Transverse colon (tissue), 4 donors: ENCODE results near the gene B4GALT2. TPM values are rescaled to one million over a fixed set of nuclear protein-coding genes. Genes with fewer than 3 reads are reported as not detected.
A peak's percentile ranks its signal among the peaks of the same experiment; 100 is the strongest.

Experiments
- DNase-seq: peaks from one replicate; pipeline ENCODE4 v3.0.0-alpha.2; 2019
- H3K27ac ChIP-seq, 4 donors: fragments of 200-600 bp; sonication (generic); 2 replicates each; pipeline ENCODE4 v1.5.1; 2016 to 2018; ENCODE audit warnings: inconsistent platforms in 4 of 4
- H3K27me3 ChIP-seq: fragments of 200-600 bp; sonication (generic); 2 replicates; pipeline ENCODE4 v1.5.1; 2017; ENCODE audit warnings: inconsistent platforms
- H3K36me3 ChIP-seq, 4 donors: fragments of 200-600 bp; sonication (generic); 2 replicates each; pipeline ENCODE4 v1.5.1; 2017 to 2019; ENCODE audit warnings: inconsistent platforms in 4 of 4
- H3K4me1 ChIP-seq, 4 donors: fragments of 200-600 bp; sonication (generic); 2 replicates each; pipeline ENCODE4 v1.5.1; 2017 to 2020; ENCODE audit warnings: inconsistent platforms in 4 of 4
- H3K4me3 ChIP-seq, 4 donors: fragments of 200-600 bp; sonication (generic); 1 replicate in 1 of 4; 2 replicates in 3 of 4; pipeline versions ENCODE4 v1.5.1 to v1.6.1; 2017 to 2019; ENCODE audit warnings: inconsistent platforms in 4 of 4
- H3K9me3 ChIP-seq, 2 donors: fragments of 200-600 bp; sonication (generic); 2 replicates each; pipeline ENCODE4 v1.5.1; 2017 to 2019; ENCODE audit warnings: inconsistent platforms in 2 of 2
- EP300 ChIP-seq: sonication (generic); formaldehyde crosslinking; IDR thresholded peaks from one replicate; pipeline ENCODE4 v1.6.1; 2017; ENCODE audit warnings: antibody characterized with exemption, low read depth
- POLR2A ChIP-seq: fragments of 450-650 bp; IDR thresholded peaks from one replicate; pipeline ENCODE4 v1.6.1; 2016; ENCODE audit warnings: antibody characterized with exemption, mild to moderate bottlenecking, moderate library complexity
- POLR2AphosphoS5 ChIP-seq, 3 donors: sonication (generic); formaldehyde crosslinking; IDR thresholded peaks; one replicate each; pipeline ENCODE4 v1.6.1; 2016; ENCODE audit warnings: antibody characterized with exemption in 3 of 3
- WGBS, 2 donors: methylation state at CpG; one replicate each; pipeline ENCODE4 v1.1.5; 2018; ENCODE audit warnings: low coverage in 1 of 2; 5-methylcytosine and 5-hydroxymethylcytosine counted together
- in situ Hi-C, 4 donors: fragments of 200-750 bp; cut with MboI; loops; one replicate each; pipeline versions ENCODE4 v1.15.0 to v1.15.1; 2017; ENCODE audit warnings: low sequenced_read_pairs in 3 of 4, low pct_ligation_motif_present in 1 of 4, low pct_unique_long_range_greater_than_20kb in 1 of 4
- intact Hi-C: fragments of 100-400 bp; cut with DNase I; formaldehyde crosslinking; loops from one replicate; pipeline ENCODE4 v1.15.1; 2023; ENCODE audit warnings: low total_unique reads
- total RNA-seq, 4 donors: library from RNA; depleted of rRNA; stranded (reverse); fragments of >200 nt; gene quantifications; one replicate each; pipeline ENCODE4 v1.1.0, GENCODE V29; 2016
- TF ChIP-seq, protein P1 (sequence below), 5 experiments: fragments of 200-600 bp in 3 of 5; fragments of 450-650 bp in 2 of 5; sonication (generic) in 3 of 5; IDR thresholded peaks; 1 replicate in 2 of 5; 2 replicates in 3 of 5; pipeline ENCODE4 v1.5.1; 2016 to 2017; ENCODE audit warnings: antibody characterized with exemption in 5 of 5, inconsistent platforms in 3 of 5, mild to moderate bottlenecking in 2 of 5, moderate library complexity in 1 of 5

B4GALT2 gene
- total RNA-seq, 4 donors from 2014 or later, result 16.5 to 19.5 (median 18.6) TPM

DNA sequence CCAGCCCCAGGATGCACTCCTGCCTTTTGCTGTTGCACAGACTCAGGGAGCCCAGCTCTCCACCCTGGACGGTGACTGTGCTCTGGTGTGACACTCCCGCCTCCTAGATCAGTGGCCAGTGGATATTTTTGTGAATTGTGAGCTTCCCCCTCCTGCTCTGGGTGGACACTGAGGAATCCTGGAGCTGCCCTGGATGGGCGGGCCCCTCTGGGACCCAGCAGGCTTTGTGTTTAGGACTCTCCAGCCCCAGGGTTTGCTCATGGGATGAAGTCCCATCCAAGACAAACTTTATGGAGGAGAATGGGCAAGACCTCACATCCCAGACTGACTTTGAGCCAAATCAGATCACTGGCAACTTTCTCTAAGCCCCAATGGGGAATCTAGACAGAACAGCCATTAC is 36.2 kb downstream of the B4GALT2 start:
- peaks cover 7 to 46% (median 29%) of the 10 kb centered on the region in 4 donors for H3K4me1 ChIP-seq
- no peaks in the 10 kb centered on the region for H3K36me3 ChIP-seq
- H3K4me3 ChIP-seq, result no peak overlapping the region
- 68% methylated on average over 3 of the region's 3 CpGs; no CpG with 5 or more reads in 1 of the 2 donors for WGBS, 2 donors
- TF ChIP-seq, protein P1, sequence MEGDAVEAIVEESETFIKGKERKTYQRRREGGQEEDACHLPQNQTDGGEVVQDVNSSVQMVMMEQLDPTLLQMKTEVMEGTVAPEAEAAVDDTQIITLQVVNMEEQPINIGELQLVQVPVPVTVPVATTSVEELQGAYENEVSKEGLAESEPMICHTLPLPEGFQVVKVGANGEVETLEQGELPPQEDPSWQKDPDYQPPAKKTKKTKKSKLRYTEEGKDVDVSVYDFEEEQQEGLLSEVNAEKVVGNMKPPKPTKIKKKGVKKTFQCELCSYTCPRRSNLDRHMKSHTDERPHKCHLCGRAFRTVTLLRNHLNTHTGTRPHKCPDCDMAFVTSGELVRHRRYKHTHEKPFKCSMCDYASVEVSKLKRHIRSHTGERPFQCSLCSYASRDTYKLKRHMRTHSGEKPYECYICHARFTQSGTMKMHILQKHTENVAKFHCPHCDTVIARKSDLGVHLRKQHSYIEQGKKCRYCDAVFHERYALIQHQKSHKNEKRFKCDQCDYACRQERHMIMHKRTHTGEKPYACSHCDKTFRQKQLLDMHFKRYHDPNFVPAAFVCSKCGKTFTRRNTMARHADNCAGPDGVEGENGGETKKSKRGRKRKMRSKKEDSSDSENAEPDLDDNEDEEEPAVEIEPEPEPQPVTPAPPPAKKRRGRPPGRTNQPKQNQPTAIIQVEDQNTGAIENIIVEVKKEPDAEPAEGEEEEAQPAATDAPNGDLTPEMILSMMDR (IDR thresholded peaks at IDR 0.05), result no peak
- H3K27me3 ChIP-seq, result no peaks in the 10 kb centered on the region
- no peak for DNase-seq
- peak overlapping the region in 3 of 4 donors; percentile 77 to 83 (median 78) for H3K27ac ChIP-seq
- in situ Hi-C loops (no loop called here), intact Hi-C loops (no loop called here)
- H3K9me3 ChIP-seq, result no peaks in the 10 kb centered on the region

DNA sequence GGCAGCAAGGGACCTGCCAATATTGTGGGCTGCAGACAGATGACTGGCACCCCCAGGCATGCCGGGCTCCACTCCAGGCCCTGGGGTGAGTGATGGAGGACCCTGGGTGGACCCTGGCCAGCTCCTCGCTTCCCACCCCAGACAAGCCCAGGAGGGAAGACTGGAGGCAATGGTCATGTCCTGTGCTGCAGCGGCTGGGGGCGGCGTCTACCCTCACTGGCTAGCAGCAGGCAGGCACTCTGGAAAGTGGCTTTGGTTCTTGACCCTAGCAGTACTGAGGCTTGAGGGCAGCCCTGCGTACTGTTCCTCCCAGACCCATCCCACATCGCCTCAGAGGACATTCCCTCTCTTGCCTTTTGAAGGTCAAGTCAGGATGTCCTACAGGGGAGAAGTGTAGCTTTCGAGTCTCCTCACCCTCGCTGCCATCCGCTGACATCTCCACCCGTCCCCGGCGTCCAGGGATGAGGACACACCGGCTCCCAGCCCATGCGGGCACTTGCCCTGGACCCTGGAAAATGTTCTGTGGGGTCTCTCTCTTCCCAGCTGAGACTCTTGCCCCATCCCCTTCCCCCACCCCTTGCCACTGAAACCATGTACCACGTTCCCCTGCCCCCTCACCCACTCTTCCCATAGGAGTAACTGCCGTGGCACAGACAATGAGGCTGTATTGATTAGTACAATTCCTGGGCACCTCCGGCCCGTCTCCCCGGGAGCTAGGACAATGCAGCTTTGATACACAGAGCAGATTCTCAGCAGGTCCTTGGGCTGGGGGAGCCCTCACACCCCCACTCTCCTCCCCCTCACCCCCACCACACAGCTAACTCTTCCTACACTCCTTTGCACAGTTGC is 37.3 kb downstream of the B4GALT2 start:
- Histone ChIP-seq H3K36me3 (no peaks in the 10 kb centered on the region), H3K4me1 (peaks cover 7 to 42% (median 29%) of the 10 kb centered on the region in 4 donors), H3K4me3 (no peak overlapping the region), H3K27ac (no peak overlapping the region), H3K27me3 (no peaks in the 10 kb centered on the region), H3K9me3 (no peaks in the 10 kb centered on the region)
- 89% methylated on average over 19 of the region's 20 CpGs; no CpG with 5 or more reads in 1 of the 2 donors for WGBS, 2 donors
- DNase-seq, result no peak
- TF ChIP-seq EP300, result no peak
- TF ChIP-seq POLR2A, result no peak
- no peak for TF ChIP-seq POLR2AphosphoS5 (IDR thresholded peaks at IDR 0.05)
- TF ChIP-seq, protein P1 (IDR thresholded peaks at IDR 0.05), result no peak
- in situ Hi-C loops (no loop called here), intact Hi-C loops (no loop called here)

DNA sequence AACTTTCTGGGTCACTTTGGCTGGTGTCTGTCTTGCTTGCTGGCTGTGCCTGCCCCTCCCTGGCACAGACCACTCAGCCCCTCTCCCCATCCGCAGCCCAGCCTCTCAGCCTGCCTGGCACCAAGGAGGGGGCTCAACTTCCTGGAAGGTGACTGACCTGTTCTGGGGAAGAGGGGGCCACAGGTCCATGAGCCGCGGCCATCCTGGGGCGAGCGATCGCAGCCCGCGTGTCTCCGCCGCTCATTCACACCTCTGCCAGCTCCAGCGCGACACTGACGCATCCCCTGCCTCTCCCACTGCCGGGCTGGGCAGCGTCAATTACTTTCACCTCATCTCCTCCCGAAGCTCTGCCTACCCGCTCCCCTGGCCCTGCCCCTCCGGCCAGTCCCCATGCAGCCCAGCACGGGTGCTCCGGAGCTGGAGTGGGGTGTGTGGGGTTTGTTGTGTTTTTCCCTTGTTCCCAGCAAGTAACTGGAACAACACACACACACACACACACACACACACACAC is 37.9 kb downstream of the B4GALT2 start:
- no peak for TF ChIP-seq POLR2AphosphoS5 (IDR thresholded peaks at IDR 0.05)
- no peak for TF ChIP-seq POLR2A
- TF ChIP-seq, protein P1 (IDR thresholded peaks at IDR 0.05), result no peak
- TF ChIP-seq EP300, result no peak
- H3K4me1 ChIP-seq, result peaks cover 7 to 35% (median 24%) of the 10 kb centered on the region in 4 donors
- no peaks in the 10 kb centered on the region for H3K9me3 ChIP-seq
- H3K4me3 ChIP-seq, result no peak overlapping the region
- no peaks in the 10 kb centered on the region for H3K27me3 ChIP-seq
- no peak overlapping the region for H3K27ac ChIP-seq
- DNase-seq, result no peak
- H3K36me3 ChIP-seq, result no peaks in the 10 kb centered on the region
- 80 to 90% methylated on average over 2 to 19 of the region's 20 CpGs for WGBS, 2 donors
- intact Hi-C loops, result no loop called here
- in situ Hi-C loops, result no loop called here

DNA sequence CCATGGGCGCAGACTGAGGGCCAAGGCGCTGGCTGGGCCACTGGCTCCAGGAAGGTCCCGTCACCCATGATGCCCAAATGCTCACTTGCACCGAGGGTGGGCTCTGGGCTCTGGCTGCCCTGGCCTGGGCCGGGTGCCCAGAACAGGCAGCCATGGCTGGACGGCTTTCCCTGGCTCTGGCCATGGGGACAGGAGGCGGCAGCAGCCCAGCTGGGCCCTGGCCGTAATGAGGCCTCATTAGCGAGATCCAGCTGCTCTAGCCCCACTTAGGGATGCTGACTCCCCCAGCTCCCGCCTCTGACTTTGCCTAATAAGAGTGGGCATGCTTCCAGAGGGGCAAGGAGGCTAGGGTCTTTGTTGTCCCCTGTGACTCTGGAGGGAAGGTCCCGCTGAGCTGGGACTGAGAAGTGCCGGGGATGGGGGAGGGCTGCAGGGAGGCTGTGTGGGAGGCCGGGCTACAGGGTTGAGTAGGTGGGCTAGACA is 40.5 kb downstream of the B4GALT2 start:
- DNase-seq, result no peak
- Histone ChIP-seq H3K27me3 (no peaks in the 10 kb centered on the region), H3K9me3 (no peaks in the 10 kb centered on the region), H3K4me1 (peaks cover 2 to 11% (median 9%) of the 10 kb centered on the region in 4 donors), H3K36me3 (no peaks in the 10 kb centered on the region), H3K27ac (no peak overlapping the region), H3K4me3 (no peak overlapping the region)
- intact Hi-C loops (no loop called here), in situ Hi-C loops (no loop called here)
- TF ChIP-seq POLR2AphosphoS5 (IDR thresholded peaks at IDR 0.05), result no peak
- no peak for TF ChIP-seq EP300
- no peak for TF ChIP-seq POLR2A
- TF ChIP-seq, protein P1 (IDR thresholded peaks at IDR 0.05), result no peak
- 89% methylated on average over 8 of the region's 13 CpGs; no CpG with 5 or more reads in 1 of the 2 donors for WGBS, 2 donors
